Measurements from ENCODE around the gene VSIR. TPM values are rescaled to one million over a fixed set of nuclear protein-coding genes. Genes with fewer than 3 reads are reported as not detected.

Gene VSIR
- total and polyA plus RNA-seq, 11 donors: 32.6 to 181 (median 83.2) TPM

- no peak overlapping the region for H3K27ac ChIP-seq
- peak; percentile 66 to 87 (median 84) for ATAC-seq
Measured at GRCh38 chr10:71812016-71812912, 38.9 kb upstream of the VSIR start.

GRCh38 chr10:71811351-71811750 is 38.0 kb upstream of the VSIR start:
- 83 to 90% (median 87%) methylated on average over 15 to 19 of the region's 19 CpGs for WGBS, 4 donors
- no peak for ATAC-seq

More at GRCh38 chr10:71812016-71812912, 38.9 kb upstream of the VSIR start:
- Histone ChIP-seq H3K4me1 (peaks cover 0 to 30% (median 10%) of the 10 kb centered on the region in 12 donors), H3K4me3 (no peak overlapping the region), H3K36me3 (peaks cover 3 to 29% (median 26%) of the 10 kb centered on the region in 9 donors), H3K9me3 (no peaks in the 10 kb centered on the region), H3K27me3 (peaks cover 0 to 9% (median 0%) of the 10 kb centered on the region in 9 donors)
- TF ChIP-seq POLR2A (IDR thresholded peaks at IDR 0.05): no peak
- peak; percentile 54 to 89 (median 84) for TF ChIP-seq CTCF (IDR thresholded peaks at IDR 0.05)
- peak; percentile 57 to 87 (median 68) for DNase-seq
- intact Hi-C loops (cut with DNase I): loop anchor here in 8 of 10 donors (2.0 to 10.0 kb wide), 12 partner anchors 103 to 500 kb away; partner anchors contain the start of genes SLC29A3 (in 4 of the 8) and CDH23 (in 2 of the 8)
- 41 to 49% (median 46%) methylated on average over 18 to 22 of the region's 22 CpGs for WGBS, 4 donors

DNA sequence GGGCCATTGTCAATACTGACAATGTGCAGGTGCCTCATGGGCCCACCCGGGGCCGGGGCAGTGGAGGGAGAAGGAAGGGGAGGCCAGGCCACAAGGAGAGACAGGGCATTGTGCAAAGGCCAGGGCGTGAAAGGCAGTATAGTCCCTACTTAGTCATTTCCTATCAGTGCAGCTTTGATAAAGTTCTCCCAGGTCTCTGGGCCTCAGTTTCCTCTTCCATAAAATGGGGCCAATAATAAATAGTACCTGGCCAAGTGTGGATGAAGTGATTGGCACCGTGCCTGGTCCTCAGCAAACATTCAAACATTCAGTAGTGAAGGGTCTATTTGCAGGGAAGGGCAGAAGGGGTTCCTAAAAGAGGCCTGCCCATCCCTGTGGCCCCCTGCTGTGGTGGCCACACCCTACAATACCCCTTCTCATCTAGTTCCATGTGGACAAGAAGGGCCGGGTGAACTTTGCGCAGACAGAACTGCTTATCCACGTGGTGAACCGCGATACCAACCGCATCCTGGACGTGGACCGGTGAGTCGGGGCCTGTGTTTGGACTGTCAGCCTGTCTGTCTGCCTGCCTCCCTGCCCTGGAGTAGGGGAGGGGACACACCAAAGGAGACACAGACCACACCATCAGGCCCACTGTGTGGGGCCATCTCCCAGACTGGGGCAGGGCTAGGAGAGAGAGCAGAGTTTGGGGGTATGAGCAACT is 36.9 kb upstream of the VSIR start:
- TF ChIP-seq POLR2A (IDR thresholded peaks at IDR 0.05): no peak
- no peak for TF ChIP-seq CTCF (IDR thresholded peaks at IDR 0.05)
- intact Hi-C loops (cut with DNase I): loop anchor here in 8 of 10 donors (5.0 to 10.0 kb wide), 11 partner anchors 103 to 498 kb away; partner anchors contain the start of genes SLC29A3 (in 4 of the 8) and CDH23 (in 2 of the 8)
- DNase-seq (peak in 1 of 5 donors; percentile 58), ATAC-seq (no peak)
- Histone ChIP-seq H3K36me3 (peaks cover 0 to 9% (median 5%) of the 10 kb centered on the region in 9 donors), H3K4me1 (peaks cover 0 to 23% (median 5%) of the 10 kb centered on the region in 12 donors), H3K9me3 (no peaks in the 10 kb centered on the region), H3K27me3 (peaks cover 0 to 10% (median 0%) of the 10 kb centered on the region in 9 donors), H3K27ac (no peak overlapping the region), H3K4me3 (no peak overlapping the region)
- whole genome bisulfite sequencing, 4 donors: 88 to 92% (median 90%) methylated on average over 5 to 13 of the region's 13 CpGs

More at GRCh38 chr10:71811351-71811750, 38.0 kb upstream of the VSIR start:
- no peak overlapping the region for H3K4me3 ChIP-seq
- H3K36me3 ChIP-seq: peaks cover 0 to 20% (median 17%) of the 10 kb centered on the region in 9 donors
- TF ChIP-seq POLR2A (IDR thresholded peaks at IDR 0.05) (no peak), CTCF (IDR thresholded peaks at IDR 0.05) (no peak)
- intact Hi-C loops (cut with DNase I): loop anchor here in 8 of 10 donors (5.0 to 10.0 kb wide), 11 partner anchors 104 to 499 kb away; partner anchors contain the start of genes SLC29A3 (in 4 of the 8) and CDH23 (in 2 of the 8)
- DNase-seq: peak in 2 of 5 donors; percentile 25 to 60
- no peak overlapping the region for H3K27ac ChIP-seq
- peaks cover 0 to 21% (median 6%) of the 10 kb centered on the region in 12 donors for H3K4me1 ChIP-seq
- H3K27me3 ChIP-seq: peaks cover 0 to 10% (median 0%) of the 10 kb centered on the region in 9 donors
- no peaks in the 10 kb centered on the region for H3K9me3 ChIP-seq

All from heart left ventricle (tissue), 16 donors.